DMS153 (cell line): Measurements from ENCODE around the gene PACS1.
A peak's percentile ranks its signal among the peaks of the same experiment; 100 is the strongest.

ENCODE experiments used
- DNase-seq: peaks from one replicate; lab custom pipeline; 2025; lab: John Stamatoyannopoulos, UW

Gene PACS1

GRCh38 chr11:66184728-66185127, 114.7 kb downstream of the PACS1 start:
- DNase-seq: no peak

DNA sequence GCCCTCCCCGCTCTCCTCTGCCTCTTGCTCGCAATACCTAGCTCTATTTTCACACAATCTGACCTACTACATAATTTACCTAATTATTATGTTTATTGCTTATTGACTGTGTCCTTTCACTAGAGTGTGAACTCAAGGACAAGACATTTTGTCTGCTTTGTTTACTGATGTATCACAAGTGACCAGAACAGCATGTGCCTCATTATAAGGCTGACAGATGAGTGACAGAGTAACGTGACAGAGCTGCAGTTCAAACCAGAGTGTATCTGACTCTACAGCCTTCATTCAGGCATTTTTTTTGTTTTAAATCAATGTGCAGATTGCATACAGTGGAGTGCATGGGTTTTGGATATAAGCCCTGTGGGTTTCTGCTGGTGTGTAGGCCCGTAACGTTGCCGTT, 116.4 kb downstream of the PACS1 start:
- DNase-seq: no peak

DNA sequence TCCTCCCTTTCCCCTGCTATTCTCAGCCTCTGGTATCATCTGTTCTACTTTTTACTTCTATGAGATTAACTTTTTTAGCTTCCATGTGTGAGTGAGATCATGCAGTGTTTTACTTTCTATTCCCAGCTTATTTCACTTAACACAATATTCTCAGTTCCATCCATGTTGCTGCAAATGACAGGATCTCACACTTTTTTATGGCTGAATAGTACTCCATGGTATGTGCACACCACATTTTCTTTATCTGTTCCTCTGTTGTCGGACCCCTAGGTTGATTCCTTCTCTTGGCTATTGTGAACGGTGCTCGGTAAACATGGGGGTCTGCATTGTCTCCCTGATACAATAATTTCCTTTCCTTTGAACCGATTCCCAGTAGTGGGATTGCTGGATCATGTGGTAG, 117.4 kb downstream of the PACS1 start:
- no peak for DNase-seq

- no peak for DNase-seq
Observed at GRCh38 chr11:66188580-66188979, 118.5 kb downstream of the PACS1 start.

DNA sequence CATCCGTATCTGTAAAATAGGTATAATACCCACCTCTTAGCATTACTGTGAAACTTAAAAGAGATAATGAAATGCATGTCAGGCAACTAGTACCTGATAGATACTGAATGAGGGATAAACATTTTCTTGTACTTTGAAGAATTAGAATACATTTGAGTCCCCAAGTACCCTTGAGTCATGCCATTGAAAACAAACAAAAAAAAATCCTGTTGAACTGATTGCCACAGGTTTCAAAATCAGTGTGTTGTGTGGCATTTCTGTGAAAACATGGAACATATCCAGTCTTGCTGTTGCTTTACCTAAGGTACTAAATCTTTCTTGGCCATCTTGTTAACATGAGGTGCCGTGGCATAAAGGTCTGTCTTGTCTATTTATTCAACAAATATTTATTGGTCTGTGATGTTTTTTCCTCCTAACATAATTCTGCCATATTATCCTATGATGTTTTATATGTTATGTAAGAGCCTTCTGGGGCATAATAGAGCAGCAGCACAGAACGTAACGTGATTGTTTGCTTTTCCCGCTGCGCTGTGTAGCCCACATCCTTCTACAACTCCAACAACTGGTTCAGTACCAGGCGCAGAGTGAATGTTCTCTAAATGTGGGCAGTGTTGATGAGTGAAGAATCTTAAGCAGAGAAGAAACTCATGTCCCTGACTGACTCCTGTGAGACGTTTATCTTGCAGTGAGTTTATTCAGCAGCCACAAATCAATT, 119.1 kb downstream of the PACS1 start:
- peak; percentile 2 for DNase-seq

GRCh38 chr11:66190786-66191185, 120.7 kb downstream of the PACS1 start:
- no peak for DNase-seq

DNA sequence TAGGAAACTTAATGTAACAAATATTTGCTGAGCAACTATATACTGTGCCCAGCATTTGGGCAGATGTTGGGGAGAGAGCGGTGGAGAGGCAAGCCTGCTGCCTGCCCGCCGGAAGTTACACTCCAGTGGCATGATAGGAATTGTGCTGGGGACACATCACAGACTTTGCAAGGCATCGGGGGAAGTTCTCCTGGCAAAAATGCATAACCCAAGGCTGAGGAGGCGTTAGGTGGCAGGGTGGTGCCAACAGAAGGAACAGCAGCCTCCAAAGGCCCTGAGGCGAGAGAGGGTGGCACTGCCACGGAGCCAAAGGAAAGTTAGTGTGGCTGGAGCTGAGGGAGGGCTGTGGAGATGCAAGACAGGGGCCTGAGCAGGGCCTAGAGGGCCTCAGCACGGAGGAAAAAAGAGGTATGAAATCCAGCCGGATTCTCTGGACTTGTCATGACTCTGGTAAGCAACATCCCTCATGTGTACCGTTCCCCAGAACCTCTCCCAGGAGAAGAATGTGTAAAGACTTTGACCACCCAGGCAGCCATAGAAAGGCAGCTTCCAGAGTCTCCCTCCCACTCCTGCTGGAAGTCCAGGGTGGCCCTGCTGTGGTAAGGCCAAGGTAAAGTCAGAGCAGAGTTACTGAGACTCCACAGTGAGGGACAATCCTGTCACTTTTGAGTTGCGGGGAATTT, 122.2 kb downstream of the PACS1 start:
- DNase-seq: no peak

DNA sequence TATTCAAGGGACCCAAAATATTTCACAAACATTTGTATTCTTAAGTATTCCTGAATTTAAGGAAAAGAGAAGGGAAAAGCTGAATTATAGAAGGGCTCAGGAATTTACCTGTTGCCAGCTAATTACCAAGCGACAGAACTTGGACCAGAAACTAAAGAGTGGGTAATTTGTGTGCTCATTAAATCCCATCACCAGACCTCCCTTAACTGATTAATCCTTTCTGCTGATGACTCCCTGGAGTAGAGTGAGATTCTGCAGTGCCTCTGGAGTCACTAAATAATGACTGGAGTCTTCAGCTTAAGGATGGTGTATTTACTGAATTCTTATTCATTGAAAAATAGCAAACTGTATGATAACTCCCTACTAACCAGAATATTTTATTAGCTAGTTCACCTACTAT, 124.3 kb downstream of the PACS1 start:
- no peak for DNase-seq

- no peak for DNase-seq
Observed at GRCh38 chr11:66195867-66196266, 125.8 kb downstream of the PACS1 start.

GRCh38 chr11:66203847-66204246, 133.8 kb downstream of the PACS1 start:
- DNase-seq: no peak

- no peak for DNase-seq
Observed at GRCh38 chr11:66204412-66204811, 134.3 kb downstream of the PACS1 start.

DNA sequence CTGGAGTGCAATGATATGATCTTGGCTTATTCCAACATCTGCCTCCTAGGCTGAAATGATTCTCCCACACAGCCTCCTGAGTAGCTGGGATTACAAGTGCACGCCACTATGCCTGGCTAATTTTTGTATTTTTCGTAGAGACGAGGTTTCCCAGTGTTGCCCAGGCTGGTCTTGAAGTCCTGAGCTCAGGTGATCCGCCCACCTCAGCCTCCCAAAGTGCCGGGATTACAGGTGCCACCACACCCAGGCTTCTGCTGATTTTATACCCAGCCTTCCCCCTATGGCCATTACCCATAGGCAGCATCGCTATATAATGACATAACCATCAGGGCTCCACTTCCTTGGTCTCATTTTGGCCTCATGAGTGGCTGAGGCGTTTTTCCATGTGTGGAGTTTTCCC, 137.7 kb downstream of the PACS1 start:
- no peak for DNase-seq

DNA sequence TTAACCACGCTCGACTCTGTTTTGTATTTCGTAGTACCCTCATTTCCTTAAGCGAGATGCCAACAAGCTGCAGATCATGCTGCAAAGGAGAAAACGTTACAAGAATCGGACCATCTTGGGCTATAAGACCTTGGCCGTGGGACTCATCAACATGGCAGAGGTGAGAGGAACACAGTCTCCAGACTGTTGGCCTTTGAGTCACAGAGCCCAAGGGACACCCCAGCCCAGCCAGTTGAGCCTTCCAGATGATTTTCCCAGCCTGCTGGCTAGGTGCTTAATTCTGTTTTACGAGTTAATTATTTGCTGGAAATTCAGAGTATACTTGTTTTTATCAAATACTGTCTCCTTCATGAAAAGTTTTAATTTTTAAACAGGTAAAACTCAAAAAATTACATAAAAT, 141.0 kb downstream of the PACS1 start:
- DNase-seq: no peak

- no peak for DNase-seq
Observed at GRCh38 chr11:66216911-66217310, 146.8 kb downstream of the PACS1 start.

DNA sequence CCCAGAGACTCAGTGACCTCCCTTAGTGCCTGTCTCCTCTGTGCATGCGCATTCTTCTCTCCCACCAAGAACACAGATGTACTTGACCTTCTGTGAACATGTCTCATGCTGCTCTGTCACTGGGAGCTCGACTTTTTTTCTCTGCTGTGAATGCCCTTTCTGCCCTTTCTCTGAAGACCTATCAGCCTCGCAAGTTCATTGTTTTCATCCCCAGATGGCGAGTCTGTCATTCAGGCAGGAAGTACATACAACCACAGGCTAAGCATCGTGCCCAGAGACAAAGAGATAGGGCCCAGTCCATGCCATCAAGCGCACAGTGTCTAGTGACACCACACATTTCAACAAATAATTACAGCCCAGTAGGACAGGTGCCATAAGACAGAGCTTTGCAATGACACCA, 148.0 kb downstream of the PACS1 start:
- DNase-seq: no peak

DNA sequence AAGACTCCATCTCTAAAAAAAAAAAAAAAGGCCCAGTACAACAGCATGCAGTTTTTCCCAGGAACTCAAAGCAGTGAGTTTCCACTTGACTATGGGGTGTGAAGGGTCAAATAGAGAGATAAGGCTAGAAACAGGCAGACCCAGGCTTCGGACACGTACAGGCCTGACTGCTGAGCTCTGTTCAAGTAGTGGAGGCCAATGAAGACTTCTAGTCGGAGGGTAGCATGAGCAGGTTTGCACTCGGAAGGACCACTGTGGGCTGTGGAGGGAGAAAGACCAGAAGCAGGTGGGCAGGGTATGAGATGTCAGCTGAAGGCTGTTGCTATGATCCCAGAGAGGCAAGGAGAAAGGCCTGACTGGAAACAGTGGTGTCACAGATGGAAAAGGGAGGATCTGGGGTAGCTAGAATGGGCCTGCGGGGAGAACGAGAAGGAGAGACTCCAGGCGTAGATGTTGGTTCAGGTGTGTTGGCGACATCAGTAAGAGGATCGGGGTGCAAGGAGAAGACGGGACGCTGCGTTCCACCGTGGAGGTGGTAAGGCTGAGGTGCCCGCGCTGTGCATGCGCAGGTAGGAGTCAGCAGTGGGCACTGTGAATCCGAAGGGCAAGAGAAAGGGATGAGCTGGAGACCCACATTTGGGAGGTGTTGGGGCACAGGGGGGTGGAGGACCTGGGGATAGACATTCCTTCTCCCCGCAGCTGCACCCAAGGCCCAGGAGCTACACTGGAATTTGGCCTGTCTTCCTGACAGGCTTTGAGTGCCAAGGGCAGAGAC, 149.0 kb downstream of the PACS1 start:
- DNase-seq: no peak

DNA sequence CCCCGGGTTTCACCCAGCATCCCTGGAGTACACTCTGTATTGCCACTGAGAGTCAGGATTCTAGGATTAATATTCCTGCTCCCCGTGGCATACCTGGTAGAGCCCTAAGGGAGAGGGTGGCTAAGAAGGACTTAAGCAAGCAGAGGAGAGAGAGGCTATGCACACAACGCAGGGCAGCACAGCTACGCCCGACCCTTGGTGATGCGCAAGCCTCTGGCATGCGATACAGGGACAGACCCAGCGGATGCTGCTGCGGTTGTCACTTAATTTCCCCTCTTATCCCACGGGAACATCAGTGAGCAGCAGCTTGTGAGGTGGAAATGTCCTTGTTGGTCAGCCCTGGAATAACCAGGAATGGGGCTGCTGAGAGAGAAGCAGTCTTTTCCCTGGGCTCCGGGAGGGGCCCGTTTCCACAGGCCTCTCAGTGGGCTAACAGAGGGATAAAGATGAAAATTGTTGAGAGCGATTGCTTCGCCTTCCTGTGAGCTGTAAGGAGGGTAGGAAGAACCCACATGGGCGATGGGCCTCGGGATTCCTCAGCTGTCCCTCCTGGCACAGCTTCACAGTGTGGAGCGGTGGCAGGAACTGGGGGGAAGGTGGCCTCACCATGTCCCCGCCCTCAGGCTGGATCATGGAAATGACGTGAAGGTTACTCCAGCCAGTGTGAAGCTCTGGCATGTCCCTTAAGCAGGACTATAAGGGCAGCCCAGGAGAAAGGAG, 149.9 kb downstream of the PACS1 start:
- DNase-seq: no peak

GRCh38 chr11:66220566-66220935, 150.5 kb downstream of the PACS1 start:
- no peak for DNase-seq

- no peak for DNase-seq
Observed at GRCh38 chr11:66221012-66221411, 150.9 kb downstream of the PACS1 start.

DNA sequence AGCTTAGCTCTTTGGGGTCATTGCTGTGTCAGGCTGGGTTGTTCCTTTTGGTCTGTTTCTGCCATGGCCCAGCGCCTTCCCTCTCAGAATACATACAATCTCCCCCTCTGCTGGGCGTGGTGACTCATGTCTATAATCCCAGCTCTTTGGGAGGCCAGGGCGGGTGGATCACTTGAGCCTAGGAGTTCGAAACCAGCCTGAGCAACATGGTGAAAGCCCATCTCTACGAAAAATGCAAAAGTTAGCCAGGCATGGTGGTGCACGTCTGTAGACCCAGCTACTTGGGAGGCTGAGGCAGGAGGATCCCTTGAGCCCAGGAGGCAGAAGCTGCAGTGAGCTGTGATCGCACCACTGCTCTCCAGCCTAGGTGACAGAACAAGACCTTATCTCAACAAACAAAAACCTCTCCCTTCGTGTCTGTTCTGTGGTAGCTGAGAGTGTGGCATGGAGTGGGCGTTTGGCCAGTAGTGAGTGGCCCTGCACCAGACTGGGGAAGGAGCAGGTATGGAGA, 151.7 kb downstream of the PACS1 start:
- DNase-seq: no peak

GRCh38 chr11:66222358-66223149, 152.5 kb downstream of the PACS1 start:
- DNase-seq: peak; percentile 90
